Measurements from ENCODE around the gene TRIM23. TPM values are rescaled to one million over a fixed set of nuclear protein-coding genes. Genes with fewer than 3 reads are reported as not detected.

The TRIM23 gene
- total and polyA plus RNA-seq, 11 donors = 4.5 to 22.9 (median 17.6) TPM

GRCh38 chr5:65553941-65554340 lies 70.2 kb downstream of the TRIM23 start:
- Histone ChIP-seq H3K4me1 (no peaks in the 10 kb centered on the region), H3K36me3 (peaks cover 0 to 13% (median 0%) of the 10 kb centered on the region in 9 donors), H3K9me3 (no peaks in the 10 kb centered on the region), H3K4me3 (no peak overlapping the region), H3K27me3 (no peaks in the 10 kb centered on the region), H3K27ac (no peak overlapping the region)
- TF ChIP-seq POLR2A (IDR thresholded peaks at IDR 0.05) (no peak), CTCF (IDR thresholded peaks at IDR 0.05) (no peak)
- intact Hi-C loops (cut with DNase I) = no loop called here
- ATAC-seq = no peak
- no peak for DNase-seq
- whole genome bisulfite sequencing, 4 donors = 80 to 84% (median 83%) methylated on average over 5 of the region's 5 CpGs

- Histone ChIP-seq H3K27me3 (no peaks in the 10 kb centered on the region), H3K4me3 (no peak overlapping the region), H3K27ac (no peak overlapping the region), H3K9me3 (no peaks in the 10 kb centered on the region), H3K36me3 (peaks cover 0 to 14% (median 0%) of the 10 kb centered on the region in 9 donors), H3K4me1 (no peaks in the 10 kb centered on the region)
- no peak for TF ChIP-seq CTCF (IDR thresholded peaks at IDR 0.05)
- TF ChIP-seq POLR2A (IDR thresholded peaks at IDR 0.05) = no peak
- ATAC-seq (no peak), DNase-seq (no peak)
- WGBS, 4 donors = 93 to 97% (median 94%) methylated on average over 7 of the region's 7 CpGs
- intact Hi-C loops (cut with DNase I) = no loop called here
Observed at GRCh38 chr5:65548281-65548680, 75.9 kb downstream of the TRIM23 start.

- ATAC-seq (no peak), DNase-seq (no peak)
- Histone ChIP-seq H3K4me1 (no peaks in the 10 kb centered on the region), H3K27ac (no peak overlapping the region), H3K36me3 (peaks cover 0 to 25% (median 0%) of the 10 kb centered on the region in 9 donors), H3K9me3 (no peaks in the 10 kb centered on the region), H3K27me3 (no peaks in the 10 kb centered on the region), H3K4me3 (no peak overlapping the region)
- intact Hi-C loops (cut with DNase I) = no loop called here
- 81 to 91% (median 88%) methylated on average over 5 of the region's 5 CpGs for WGBS, 4 donors
- TF ChIP-seq POLR2A (IDR thresholded peaks at IDR 0.05) (no peak), CTCF (IDR thresholded peaks at IDR 0.05) (no peak)
Observed at GRCh38 chr5:65546141-65546540, 78.0 kb downstream of the TRIM23 start.

GRCh38 chr5:65544473-65544872 lies 79.7 kb downstream of the TRIM23 start:
- WGBS, 4 donors = 95 to 97% (median 96%) methylated on average over 4 of the region's 4 CpGs
- no peak overlapping the region for H3K4me3 ChIP-seq
- peaks cover 0 to 18% (median 0%) of the 10 kb centered on the region in 9 donors for H3K36me3 ChIP-seq
- no peak overlapping the region for H3K27ac ChIP-seq
- DNase-seq = no peak
- TF ChIP-seq CTCF (IDR thresholded peaks at IDR 0.05) (no peak), POLR2A (IDR thresholded peaks at IDR 0.05) (no peak)
- no peaks in the 10 kb centered on the region for H3K4me1 ChIP-seq
- no peaks in the 10 kb centered on the region for H3K27me3 ChIP-seq
- ATAC-seq = no peak
- H3K9me3 ChIP-seq = no peaks in the 10 kb centered on the region
- intact Hi-C loops (cut with DNase I) = no loop called here

All from heart left ventricle (tissue), 16 donors.